ENCODE measurements around the gene DLX1. TPM values are rescaled to one million over a fixed set of nuclear protein-coding genes. Genes with fewer than 3 reads are reported as not detected.

The DLX1 gene
- total RNA-seq, result not detected

GRCh38 chr2:172085460-172086159, at the start of gene DLX1:
TSS of gene DLX1 (plus strand) at chr2:172085507. CDS start at chr2:172085678, 171 bp downstream.
- Histone ChIP-seq H3K4me3 (peak within 1 kb of the TSS; percentile 64 to 72), H3K27me3 (peaks cover 67% of the 10 kb centered on the region), H3K4me1 (peaks cover 5 to 13% of the 10 kb centered on the region in 2 donors), H3K36me3 (no peaks in the 10 kb centered on the region), H3K27ac (no peak within 1 kb of the TSS), H3K9me3 (no peaks in the 10 kb centered on the region)
- DNase-seq (ENCODE audit: low spot score in 2 of 2), result no peak
- intact Hi-C loops (cut with DNase I), result loop anchor here (2.0 kb wide), 1 partner anchor 17 kb away; the partner anchor contains the start of gene DLX2
- no peak for TF ChIP-seq CTCF (IDR thresholded peaks at IDR 0.05)

DNA sequence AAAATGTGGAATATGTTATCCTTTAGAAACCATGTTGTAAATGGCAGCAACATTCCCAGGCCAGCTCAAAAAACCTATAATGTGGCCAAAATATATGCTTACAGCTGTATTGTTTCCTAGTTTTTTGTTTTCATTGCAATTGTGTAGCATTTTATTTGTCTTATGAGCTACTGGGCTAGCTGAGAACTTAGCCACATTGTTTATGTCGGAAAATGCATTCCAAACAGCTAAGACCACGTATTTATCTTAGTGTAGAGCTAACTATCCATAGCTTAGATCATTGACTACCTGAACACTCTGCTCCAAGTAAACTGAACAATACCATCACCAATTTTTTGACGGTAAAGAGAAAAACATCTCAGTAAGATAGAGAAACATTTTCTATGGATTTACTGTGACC, 47.2 kb upstream of the DLX1 start:
- DNase-seq (ENCODE audit: low spot score in 2 of 2), result no peak
- Histone ChIP-seq H3K27me3 (no peaks in the 10 kb centered on the region), H3K9me3 (no peaks in the 10 kb centered on the region), H3K36me3 (no peaks in the 10 kb centered on the region), H3K4me1 (no peaks in the 10 kb centered on the region), H3K4me3 (no peak overlapping the region), H3K27ac (no peak overlapping the region)
- intact Hi-C loops (cut with DNase I), result no loop called here
- TF ChIP-seq CTCF (IDR thresholded peaks at IDR 0.05), result no peak

DNA sequence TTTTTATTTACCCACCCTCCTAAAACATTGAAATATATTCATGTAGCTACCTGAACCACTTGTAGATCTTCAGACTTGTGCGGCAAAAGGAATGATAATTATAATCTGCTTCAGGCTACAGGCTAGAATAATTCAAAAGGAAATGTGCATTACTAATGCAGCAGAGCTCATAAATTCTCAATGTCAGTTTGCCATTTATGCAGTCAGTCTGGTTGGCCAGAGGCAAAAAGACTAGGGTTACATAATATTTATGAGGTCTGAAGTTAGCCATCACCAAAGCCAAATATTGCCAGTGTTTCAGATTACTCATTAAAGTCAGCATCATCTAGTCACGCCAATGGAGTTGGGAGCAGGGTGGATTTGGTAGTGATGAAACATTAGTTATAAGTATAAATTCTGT, 46.7 kb upstream of the DLX1 start:
- DNase-seq (ENCODE audit: low spot score in 2 of 2), result no peak
- no peak overlapping the region for H3K4me3 ChIP-seq

DNA sequence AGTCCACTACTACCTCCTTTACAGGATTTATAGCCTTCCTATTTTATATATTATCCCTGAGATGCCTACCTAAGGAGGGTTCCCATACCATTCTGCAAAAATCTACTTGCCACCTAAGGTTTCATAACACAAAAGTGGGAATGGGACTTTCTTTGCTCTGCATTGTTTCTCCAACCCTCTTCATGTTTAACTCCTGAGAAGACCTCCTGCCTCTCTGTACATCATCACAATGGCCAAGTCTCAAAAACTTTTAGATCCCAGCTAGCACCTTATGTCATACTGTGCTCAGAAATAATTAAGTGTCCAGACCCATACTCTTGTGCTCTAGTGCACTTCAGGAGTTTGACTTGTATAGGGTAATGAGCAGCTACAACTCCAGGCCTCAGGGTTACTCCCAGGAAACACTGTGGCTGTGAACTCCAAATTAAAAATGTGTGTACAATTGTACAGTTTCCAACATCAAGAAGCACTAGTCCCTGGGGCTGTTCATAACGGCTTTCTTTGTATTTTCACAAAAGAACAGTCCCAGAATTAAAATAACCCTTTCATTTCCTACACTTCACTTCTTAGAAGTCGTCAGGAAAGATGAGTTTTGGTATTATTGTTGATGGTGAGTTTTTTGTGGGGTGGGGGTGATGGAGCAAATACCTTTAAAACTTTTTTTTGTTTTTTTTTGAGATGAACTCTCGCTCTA, 46.1 kb upstream of the DLX1 start:
- Histone ChIP-seq H3K27me3 (no peaks in the 10 kb centered on the region), H3K36me3 (no peaks in the 10 kb centered on the region), H3K4me1 (no peaks in the 10 kb centered on the region), H3K9me3 (no peaks in the 10 kb centered on the region), H3K27ac (no peak overlapping the region), H3K4me3 (no peak overlapping the region)
- DNase-seq (ENCODE audit: low spot score in 2 of 2), result no peak
- TF ChIP-seq CTCF (IDR thresholded peaks at IDR 0.05), result no peak
- intact Hi-C loops (cut with DNase I), result no loop called here

More for the DNA sequence above, 46.7 kb upstream of the DLX1 start:
- H3K27ac ChIP-seq, result no peak overlapping the region
- no peak for TF ChIP-seq CTCF (IDR thresholded peaks at IDR 0.05)
- no peaks in the 10 kb centered on the region for H3K36me3 ChIP-seq
- no peaks in the 10 kb centered on the region for H3K4me1 ChIP-seq
- H3K27me3 ChIP-seq, result no peaks in the 10 kb centered on the region
- intact Hi-C loops (cut with DNase I), result no loop called here
- H3K9me3 ChIP-seq, result no peaks in the 10 kb centered on the region

DNA sequence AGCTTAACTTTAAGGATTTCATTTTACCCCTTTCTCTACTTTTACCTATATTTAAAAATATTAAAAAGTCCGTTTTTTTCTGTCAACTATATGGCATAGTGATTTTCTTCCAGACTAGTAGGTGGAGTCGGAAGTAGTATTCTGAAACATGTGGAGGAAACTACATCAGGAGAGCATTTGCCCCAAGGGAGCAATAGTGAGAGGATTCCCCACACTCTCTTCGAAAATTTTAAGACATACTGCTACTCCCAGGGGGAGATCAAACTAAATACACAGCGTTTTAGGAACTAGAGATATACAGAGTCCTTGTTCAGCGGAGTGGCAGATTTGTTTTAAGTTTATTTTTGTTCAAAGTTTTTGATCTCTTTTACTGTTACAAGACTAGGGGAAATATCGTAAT, 45.0 kb upstream of the DLX1 start:
- intact Hi-C loops (cut with DNase I), result no loop called here

More for the DNA sequence above, 45.0 kb upstream of the DLX1 start:
- Histone ChIP-seq H3K9me3 (no peaks in the 10 kb centered on the region), H3K27me3 (no peaks in the 10 kb centered on the region), H3K36me3 (no peaks in the 10 kb centered on the region), H3K4me1 (no peaks in the 10 kb centered on the region), H3K4me3 (no peak overlapping the region), H3K27ac (no peak overlapping the region)
- TF ChIP-seq CTCF (IDR thresholded peaks at IDR 0.05), result no peak
- DNase-seq (ENCODE audit: low spot score in 2 of 2), result no peak

Measured in ascending aorta (tissue), 2 donors.